GM03348 (cell line): ENCODE measurements around the gene GPRIN3.
"Not testable (repeated sequence)": the region's sequence is repeated elsewhere in the genome, so short reads cannot be mapped to it uniquely, and the experiment has no call there.

Source experiments
- DNase-seq: peaks from one replicate; pipeline ENCODE4 v3.0.0; 2012; ENCODE audit warnings: low spot score

GPRIN3 gene

DNA sequence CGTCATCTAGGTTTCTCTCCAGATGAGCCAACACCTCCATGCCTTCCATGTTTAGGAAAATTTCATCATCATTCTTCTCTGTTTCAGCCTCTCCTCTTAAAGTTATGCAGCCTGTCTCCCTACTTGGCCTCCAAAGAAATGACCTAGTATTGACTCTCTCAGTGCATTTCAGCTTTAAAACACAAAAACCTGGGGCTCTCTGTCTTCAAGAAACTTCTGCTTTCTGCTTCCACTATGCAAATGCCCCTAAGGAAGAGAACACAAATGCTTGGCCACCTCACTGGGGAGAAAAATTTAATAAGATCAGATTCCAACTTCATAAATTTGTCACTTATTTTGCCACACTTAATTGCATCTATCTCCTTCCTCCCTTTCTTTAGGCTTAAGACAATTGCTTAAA, 93.3 kb downstream of the GPRIN3 start:
- DNase-seq: no peak

DNA sequence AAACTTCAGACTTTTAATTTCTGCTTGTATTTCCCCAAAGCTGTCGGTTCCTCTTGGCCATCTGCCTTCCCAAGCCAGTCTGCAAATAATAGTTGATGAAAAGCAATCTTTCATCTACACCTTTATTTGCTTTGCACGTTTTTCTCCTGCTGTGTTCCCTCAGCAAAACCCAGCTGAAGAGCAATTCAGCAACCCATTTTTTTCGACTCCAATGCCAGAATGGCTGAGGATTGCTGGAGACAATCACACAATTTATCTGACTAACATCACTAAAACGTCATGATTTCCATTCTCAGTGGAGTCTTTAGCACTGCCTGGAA, 94.3 kb downstream of the GPRIN3 start:
- DNase-seq: no peak

DNA sequence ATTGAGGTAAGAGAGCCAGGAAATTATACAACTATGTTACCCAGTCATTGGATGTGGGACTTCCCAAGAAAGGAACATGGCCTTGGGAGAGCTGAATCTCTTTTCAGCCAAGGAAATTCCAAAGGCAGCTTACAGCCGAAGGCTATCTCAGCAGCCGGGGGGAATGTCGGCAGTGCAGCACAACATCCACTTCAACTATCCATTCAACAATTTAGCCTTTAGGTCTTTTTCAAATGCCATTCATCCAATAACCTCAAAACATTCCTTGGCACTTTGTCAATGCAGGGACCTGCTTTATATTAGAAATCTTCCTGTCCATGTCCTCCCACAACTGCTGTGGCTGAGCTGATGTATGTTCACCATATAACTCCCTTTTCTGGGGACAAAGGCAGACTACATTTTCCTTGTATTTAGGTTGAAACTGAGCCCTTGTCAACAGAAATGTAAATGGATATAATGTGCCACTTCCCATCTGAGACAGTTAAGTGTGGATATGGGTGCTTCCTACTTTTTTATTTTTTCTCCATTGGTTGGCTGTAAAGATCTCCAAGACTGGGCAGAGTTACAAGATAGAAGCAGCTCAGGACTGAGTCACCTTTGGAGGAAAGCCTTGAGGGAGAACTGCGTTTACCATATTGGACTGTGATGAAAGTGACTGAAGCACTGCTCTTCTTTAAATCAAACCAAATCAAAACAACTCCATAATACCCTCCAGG, 94.8 kb downstream of the GPRIN3 start:
- DNase-seq: no peak

DNA sequence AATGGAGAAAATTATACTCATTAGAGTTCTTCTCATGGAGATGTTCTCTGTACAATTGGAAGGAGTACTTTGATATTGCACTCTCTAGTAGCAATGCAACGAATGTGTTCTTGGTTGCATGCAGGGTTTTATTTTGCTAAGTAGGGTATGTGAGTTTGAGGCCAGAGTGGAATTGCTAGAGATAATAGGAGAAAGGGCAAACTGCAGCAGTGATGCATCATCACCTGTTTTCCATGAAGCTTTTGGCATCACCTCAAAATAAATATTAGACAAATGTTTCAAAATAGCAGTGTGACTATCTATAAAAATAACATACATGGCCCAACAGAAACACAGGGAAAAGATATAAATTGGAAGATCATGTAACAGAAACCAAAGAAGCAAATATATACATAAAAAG, 103.0 kb downstream of the GPRIN3 start:
- DNase-seq: no peak

DNA sequence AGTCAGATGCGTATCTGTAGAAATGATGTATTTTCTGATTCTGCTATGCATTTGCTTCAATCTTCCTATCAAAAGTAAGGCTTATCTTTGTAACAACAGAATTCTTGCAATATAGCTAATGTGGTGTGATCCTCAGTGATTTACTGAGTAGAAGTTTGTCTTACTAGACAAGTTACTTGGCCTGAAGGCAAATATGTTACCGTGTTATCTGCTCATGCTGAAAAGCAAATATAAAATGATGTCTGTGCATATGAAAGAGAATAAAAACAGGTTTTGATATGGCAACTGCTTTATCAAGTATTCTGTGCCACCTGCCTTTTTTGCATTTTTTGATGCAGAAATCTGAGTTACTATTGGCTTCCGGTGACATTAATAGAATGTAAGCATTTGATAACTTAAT, 103.7 kb downstream of the GPRIN3 start:
- no peak for DNase-seq

DNA sequence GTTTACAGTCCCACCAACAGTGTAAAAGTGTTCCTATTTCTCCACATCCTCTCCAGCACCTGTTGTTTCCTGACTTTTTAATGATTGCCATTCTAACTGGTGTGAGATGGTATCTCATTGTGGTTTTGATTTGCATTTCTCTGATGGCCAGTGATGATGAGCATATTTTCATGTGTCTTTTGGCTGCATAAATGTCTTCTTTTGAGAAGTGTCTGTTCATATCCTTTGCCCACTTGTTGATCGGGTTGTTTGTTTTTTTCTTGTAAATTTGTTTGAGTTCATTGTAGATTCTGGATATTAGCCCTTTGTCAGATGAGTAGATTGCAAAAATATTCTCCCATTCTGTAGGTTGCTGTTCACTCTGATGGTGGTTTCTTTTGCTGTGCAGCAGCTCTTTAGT, 108.2 kb downstream of the GPRIN3 start:
- not testable (repeated sequence) for DNase-seq

DNA sequence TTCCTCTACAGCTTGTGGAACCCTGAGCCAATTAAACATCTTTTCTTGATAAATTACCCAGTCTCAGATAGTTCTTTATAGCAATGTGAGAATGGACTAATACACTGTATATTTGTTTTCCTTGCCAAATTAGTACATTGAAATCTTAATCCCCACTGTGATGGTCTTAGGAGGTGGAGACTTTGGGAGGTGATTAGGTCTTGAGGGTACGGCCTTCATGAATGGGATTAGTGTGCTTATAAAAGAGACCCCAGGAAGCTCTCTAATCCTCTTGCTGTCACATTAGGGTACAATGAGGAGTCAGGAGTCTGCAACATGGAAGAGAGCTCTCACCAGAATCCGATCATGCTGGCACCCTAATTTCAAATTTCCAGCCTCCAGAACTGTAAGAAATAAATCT, 109.7 kb downstream of the GPRIN3 start:
- DNase-seq: no peak

DNA sequence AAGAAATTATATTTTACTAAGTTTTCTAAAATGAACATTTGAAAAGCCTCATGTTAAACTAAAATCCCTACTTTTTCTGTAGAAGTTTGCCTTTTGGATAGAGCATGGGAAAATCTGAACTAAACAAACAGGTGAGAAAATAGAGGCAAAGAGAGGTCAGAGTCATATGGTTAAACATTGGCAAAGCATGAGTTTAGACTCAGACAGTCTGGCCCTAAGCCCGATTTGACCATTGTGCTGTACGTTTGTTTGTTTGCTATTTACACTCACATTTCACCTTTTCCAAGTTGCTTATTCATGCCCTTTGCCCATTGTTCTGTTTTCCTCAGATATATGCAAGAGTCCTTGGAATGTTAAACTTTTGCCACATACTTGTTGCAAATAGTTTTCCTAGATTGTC, 110.9 kb downstream of the GPRIN3 start:
- no peak for DNase-seq

DNA sequence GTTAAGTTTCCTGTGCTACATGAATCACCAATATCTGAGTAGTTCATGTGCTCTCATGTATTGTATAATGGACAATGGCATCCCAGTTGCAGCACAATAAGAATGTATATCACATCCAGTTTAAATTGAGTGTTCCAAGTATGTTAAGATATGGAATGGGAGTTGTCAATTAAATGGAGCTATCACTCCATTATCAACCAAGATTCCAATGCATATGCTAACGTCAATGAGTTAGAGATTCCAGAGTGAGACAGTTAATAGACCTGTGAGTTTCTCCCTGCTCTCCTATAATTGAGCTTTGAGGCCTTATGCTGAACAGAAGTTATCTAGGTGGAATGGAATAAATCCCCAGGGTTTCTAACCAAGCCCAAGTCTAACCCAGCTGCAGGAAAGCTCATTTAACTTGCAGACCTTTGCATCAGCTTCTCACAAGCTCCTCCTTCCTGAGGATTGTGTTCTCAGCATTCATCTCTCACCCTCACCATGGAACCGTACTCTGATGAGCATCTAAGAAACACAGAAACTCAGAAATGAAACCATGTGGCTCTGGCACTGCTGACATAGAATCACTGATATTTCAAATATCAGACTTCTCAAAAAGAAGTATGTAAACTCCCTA, 111.4 kb downstream of the GPRIN3 start:
- DNase-seq: no peak

DNA sequence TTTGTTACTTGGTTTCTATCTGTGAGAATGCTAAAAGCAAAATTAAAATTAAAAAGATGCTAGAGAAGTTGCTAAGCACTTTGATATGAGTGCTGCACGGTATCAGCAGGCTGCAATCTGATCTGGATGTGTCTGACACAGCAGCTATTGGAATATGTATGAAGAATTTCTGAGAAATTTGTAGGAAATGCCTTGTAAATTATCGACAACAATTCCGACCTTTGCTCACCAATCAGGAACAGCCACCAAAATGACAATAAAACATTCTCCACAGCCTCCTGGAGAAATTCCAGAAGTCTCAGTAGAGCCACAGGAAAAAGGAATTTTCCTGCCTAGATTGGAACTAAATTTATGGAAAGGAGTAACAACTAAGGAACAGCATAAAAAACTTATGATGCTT, 113.8 kb downstream of the GPRIN3 start:
- no peak for DNase-seq
